PFSK-1 (cell line): ENCODE data around the gene C10orf143.

Experiments
- FOXP2 ChIP-seq: optimal IDR thresholded peaks from 2 replicates; pipeline ENCODE3; 2011; ENCODE audit warnings: borderline replicate concordance, control low read depth, inconsistent platforms; ENCODE audit not compliant: insufficient read depth; ENCODE audit errors: extremely low read length, extremely low read depth
- POLR2AphosphoS5 ChIP-seq: IDR thresholded peaks from 2 replicates; pipeline ENCODE4 v1.6.1; 2012; ENCODE audit warnings: low read depth, mild to moderate bottlenecking, control low read depth, low read length, moderate library complexity
- SIN3A ChIP-seq: IDR thresholded peaks from 2 replicates; pipeline ENCODE4 v1.6.1; 2012; ENCODE audit warnings: mild to moderate bottlenecking, low read length, moderate library complexity, borderline replicate concordance; ENCODE audit not compliant: insufficient read depth
- TAF1 ChIP-seq: IDR thresholded peaks from 2 replicates; pipeline ENCODE4 v1.6.1; 2012; ENCODE audit warnings: low read length, control low read depth, borderline replicate concordance; ENCODE audit not compliant: insufficient read depth
- TF ChIP-seq, protein P1 (sequence below), 2 experiments: IDR thresholded peaks; 2 replicates each; pipeline versions ENCODE4 v1.6.1 to v1.8.0; 2011 to 2012; ENCODE audit warnings: low read depth in 2 of 2, low read length in 2 of 2, control low read depth in 1 of 2, inconsistent platforms in 1 of 2, mild to moderate bottlenecking in 1 of 2, moderate library complexity in 1 of 2; ENCODE audit not compliant: insufficient read depth in 1 of 2

The C10orf143 gene

DNA sequence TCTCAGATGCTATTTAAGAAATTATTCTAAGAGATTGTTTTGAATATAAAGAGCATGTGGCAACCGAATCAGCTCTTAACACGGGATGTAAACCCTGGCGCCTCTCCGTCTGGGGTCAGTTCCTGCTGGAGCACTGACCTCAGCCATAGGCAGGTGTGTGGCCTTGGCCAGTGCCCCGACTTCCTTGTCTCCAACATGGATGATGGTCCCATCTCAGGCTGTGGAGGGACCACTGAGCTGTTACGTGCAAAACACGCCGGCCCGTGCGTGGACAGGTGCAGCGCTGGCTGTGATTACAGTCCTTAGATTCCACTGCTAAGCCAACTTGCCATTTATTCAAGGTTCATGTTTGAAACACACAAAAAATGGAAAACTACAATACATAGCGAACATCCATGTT is 59.9 kb downstream of the C10orf143 start:
- TF ChIP-seq TAF1 (no peak), SIN3A (no peak), FOXP2 (no peak), POLR2AphosphoS5 (no peak)
- TF ChIP-seq, protein P1, sequence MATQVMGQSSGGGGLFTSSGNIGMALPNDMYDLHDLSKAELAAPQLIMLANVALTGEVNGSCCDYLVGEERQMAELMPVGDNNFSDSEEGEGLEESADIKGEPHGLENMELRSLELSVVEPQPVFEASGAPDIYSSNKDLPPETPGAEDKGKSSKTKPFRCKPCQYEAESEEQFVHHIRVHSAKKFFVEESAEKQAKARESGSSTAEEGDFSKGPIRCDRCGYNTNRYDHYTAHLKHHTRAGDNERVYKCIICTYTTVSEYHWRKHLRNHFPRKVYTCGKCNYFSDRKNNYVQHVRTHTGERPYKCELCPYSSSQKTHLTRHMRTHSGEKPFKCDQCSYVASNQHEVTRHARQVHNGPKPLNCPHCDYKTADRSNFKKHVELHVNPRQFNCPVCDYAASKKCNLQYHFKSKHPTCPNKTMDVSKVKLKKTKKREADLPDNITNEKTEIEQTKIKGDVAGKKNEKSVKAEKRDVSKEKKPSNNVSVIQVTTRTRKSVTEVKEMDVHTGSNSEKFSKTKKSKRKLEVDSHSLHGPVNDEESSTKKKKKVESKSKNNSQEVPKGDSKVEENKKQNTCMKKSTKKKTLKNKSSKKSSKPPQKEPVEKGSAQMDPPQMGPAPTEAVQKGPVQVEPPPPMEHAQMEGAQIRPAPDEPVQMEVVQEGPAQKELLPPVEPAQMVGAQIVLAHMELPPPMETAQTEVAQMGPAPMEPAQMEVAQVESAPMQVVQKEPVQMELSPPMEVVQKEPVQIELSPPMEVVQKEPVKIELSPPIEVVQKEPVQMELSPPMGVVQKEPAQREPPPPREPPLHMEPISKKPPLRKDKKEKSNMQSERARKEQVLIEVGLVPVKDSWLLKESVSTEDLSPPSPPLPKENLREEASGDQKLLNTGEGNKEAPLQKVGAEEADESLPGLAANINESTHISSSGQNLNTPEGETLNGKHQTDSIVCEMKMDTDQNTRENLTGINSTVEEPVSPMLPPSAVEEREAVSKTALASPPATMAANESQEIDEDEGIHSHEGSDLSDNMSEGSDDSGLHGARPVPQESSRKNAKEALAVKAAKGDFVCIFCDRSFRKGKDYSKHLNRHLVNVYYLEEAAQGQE (IDR thresholded peaks at IDR 0.05; ENCODE audit: insufficient read depth in 1 of 2, low read depth in 2 of 2, low read length in 2 of 2), result no peak

DNA sequence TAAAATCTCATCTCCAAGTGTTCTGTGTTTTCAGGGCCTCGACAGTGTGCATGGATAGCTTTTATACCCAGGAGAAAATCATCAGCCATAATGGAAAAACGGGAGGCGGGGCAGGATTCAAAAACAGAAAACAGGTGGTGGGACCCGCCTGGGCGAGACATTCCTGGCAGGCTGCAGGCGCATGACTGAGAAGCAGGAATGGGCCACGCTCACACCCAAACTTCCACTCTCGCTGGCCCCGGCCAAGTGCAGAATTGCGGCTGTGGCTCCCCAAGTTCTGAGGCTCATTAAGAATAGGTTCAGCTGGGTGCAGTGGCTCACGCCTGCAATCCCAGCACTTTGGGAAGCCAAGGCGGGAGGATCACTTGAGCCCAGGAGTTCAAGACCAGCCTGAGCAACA is 60.6 kb downstream of the C10orf143 start:
- no peak for TF ChIP-seq SIN3A
- TF ChIP-seq, protein P1 (IDR thresholded peaks at IDR 0.05; ENCODE audit: insufficient read depth in 1 of 2, low read depth in 2 of 2, low read length in 2 of 2), result no peak
- no peak for TF ChIP-seq TAF1
- TF ChIP-seq FOXP2, result no peak
- no peak for TF ChIP-seq POLR2AphosphoS5

DNA sequence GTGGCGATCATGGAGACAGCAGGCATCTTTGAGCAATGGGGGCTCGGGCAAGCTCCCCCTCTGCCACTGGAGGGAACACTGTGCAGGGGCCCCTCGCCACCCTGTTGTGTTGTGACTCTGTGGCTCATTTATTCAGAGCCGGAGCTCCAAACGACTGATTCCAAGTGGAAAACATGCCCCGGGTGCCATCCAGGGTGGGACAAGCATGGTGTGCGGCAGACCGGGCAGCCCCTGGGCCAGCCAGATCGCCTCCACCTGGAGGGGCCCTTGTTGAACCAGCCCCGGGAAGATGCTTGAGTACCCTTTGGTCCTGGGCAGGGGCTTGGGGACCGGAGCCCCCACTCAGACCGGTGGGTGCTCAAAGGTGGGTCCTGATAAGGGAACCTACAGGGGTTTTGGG is 61.4 kb downstream of the C10orf143 start:
- TF ChIP-seq TAF1, result no peak
- no peak for TF ChIP-seq SIN3A
- TF ChIP-seq POLR2AphosphoS5, result no peak
- TF ChIP-seq, protein P1 (IDR thresholded peaks at IDR 0.05; ENCODE audit: insufficient read depth in 1 of 2, low read depth in 2 of 2, low read length in 2 of 2), result no peak
- TF ChIP-seq FOXP2, result no peak

DNA sequence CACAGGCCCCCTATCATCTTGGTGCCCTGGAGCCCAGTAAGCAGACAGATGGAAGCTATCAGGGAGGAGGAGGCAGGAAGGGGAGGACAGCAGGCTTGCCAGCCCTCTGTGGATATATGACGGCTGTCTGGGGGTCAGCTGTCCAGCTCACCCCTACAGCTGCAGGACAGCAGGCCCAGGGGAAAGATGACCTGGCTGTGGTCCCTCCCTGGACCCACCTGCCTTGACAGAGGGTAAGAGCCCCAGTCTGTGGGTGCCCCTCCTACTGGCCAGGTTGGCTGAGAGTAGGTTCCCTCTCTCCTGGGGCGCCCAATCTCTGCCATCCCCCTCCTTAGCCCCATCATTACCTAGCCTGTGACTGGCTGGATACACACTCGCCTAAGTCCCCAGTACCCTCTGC is 62.5 kb downstream of the C10orf143 start:
- TF ChIP-seq FOXP2 (no peak), POLR2AphosphoS5 (no peak), TAF1 (no peak), SIN3A (no peak)
- TF ChIP-seq, protein P1 (IDR thresholded peaks at IDR 0.05; ENCODE audit: insufficient read depth in 1 of 2, low read depth in 2 of 2, low read length in 2 of 2), result no peak

DNA sequence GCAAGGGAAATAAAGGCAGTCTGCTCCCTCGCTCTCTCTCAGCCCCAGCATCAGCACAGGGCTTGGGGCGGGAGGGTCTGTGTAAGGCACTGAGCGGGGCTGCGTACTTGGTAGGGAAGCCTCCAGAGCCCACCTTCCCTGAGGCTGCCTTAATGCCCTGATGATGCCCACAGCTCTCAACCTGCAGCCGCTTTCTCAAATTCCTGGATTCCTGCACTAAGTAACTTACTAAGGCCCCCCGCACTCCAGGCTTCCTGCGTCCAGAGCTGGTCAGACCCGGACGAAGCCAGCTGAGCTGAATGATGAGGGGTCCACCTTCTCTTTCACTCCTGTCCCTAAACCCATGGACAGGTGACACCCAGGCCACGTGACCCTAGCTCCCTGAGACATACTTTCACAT is 63.3 kb downstream of the C10orf143 start:
- TF ChIP-seq SIN3A, result no peak
- TF ChIP-seq FOXP2, result no peak
- TF ChIP-seq, protein P1 (IDR thresholded peaks at IDR 0.05; ENCODE audit: insufficient read depth in 1 of 2, low read depth in 2 of 2, low read length in 2 of 2), result no peak
- no peak for TF ChIP-seq POLR2AphosphoS5
- TF ChIP-seq TAF1, result no peak
